ENCODE measurements around the gene RPS6KC1.
"Not testable (repeated sequence)": the region's sequence is repeated elsewhere in the genome, so short reads cannot be mapped to it uniquely, and the experiment has no call there.

The RPS6KC1 gene

GRCh38 chr1:213027024-213027423 lies 24.0 kb upstream of the RPS6KC1 start:
- H2BK120ac ChIP-seq (ENCODE audit: insufficient read depth, low read length, poor library complexity); DNase-seq; H4K91ac ChIP-seq (ENCODE audit: low read depth, low read length); H3K27me3 ChIP-seq (ENCODE audit: insufficient read depth, low read length); H3K23ac ChIP-seq (ENCODE audit: low read length); H2AK5ac ChIP-seq (ENCODE audit: low read length); H3K14ac ChIP-seq (ENCODE audit: low read length); H3K9me3 ChIP-seq (ENCODE audit: insufficient read depth, low read depth, low read length); H3K4ac ChIP-seq (ENCODE audit: low read depth, low read length); H3K4me1 ChIP-seq (ENCODE audit: control insufficient read depth in 1 of 2, insufficient read depth in 2 of 2, low read length in 2 of 2); H3K36me3 ChIP-seq (ENCODE audit: control insufficient read depth in 1 of 2, insufficient read depth in 2 of 2, low read length in 2 of 2); H2BK5ac ChIP-seq (ENCODE audit: low read depth, low read length, poor library complexity); H2BK12ac ChIP-seq (ENCODE audit: low read length); H3K4me2 ChIP-seq (ENCODE audit: low read length); H3K79me2 ChIP-seq (ENCODE audit: control insufficient read depth, insufficient read depth, low read length, poor library complexity); H4K8ac ChIP-seq (ENCODE audit: low read depth, low read length); H4K12ac ChIP-seq (ENCODE audit: low read depth, low read length); H3K9ac ChIP-seq (ENCODE audit: low read length); H3K79me1 ChIP-seq (ENCODE audit: low read length); H3K18ac ChIP-seq (ENCODE audit: low read length); H2AFZ ChIP-seq (ENCODE audit: insufficient read depth, low read length, poor library complexity); H3K27ac ChIP-seq (ENCODE audit: low read depth, low read length); H3K4me3 ChIP-seq (ENCODE audit: low read depth, low read length): not testable (repeated sequence)
- no CpG with 5 or more reads among the region's 3 CpGs for WGBS (ENCODE audit: extremely low coverage, insufficient coverage, insufficient read length)

GRCh38 chr1:213032651-213033050 lies 18.4 kb upstream of the RPS6KC1 start:
- Histone ChIP-seq H3K36me3 (ENCODE audit: control insufficient read depth in 1 of 2, insufficient read depth in 2 of 2, low read length in 2 of 2) (no peaks in the 10 kb centered on the region), H2BK120ac (ENCODE audit: insufficient read depth, low read length, poor library complexity) (no peak overlapping the region), H3K27me3 (ENCODE audit: insufficient read depth, low read length) (no peaks in the 10 kb centered on the region), H3K4me1 (ENCODE audit: control insufficient read depth in 1 of 2, insufficient read depth in 2 of 2, low read length in 2 of 2) (no peaks in the 10 kb centered on the region), H4K91ac (ENCODE audit: low read depth, low read length) (no peak overlapping the region), H4K12ac (ENCODE audit: low read depth, low read length) (no peak overlapping the region), H3K4ac (ENCODE audit: low read depth, low read length) (no peak overlapping the region), H3K14ac (ENCODE audit: low read length) (no peak overlapping the region), H3K23ac (ENCODE audit: low read length) (no peak overlapping the region), H2BK12ac (ENCODE audit: low read length) (no peak overlapping the region), H3K27ac (ENCODE audit: low read depth, low read length) (no peak overlapping the region), H3K18ac (ENCODE audit: low read length) (no peak overlapping the region), H3K9me3 (ENCODE audit: insufficient read depth, low read depth, low read length) (peaks cover 2% of the 10 kb centered on the region), H3K79me1 (ENCODE audit: low read length) (no peaks in the 10 kb centered on the region), H4K8ac (ENCODE audit: low read depth, low read length) (no peak overlapping the region), H2BK5ac (ENCODE audit: low read depth, low read length, poor library complexity) (no peak overlapping the region), H3K9ac (ENCODE audit: low read length) (no peak overlapping the region), H3K79me2 (ENCODE audit: control insufficient read depth, insufficient read depth, low read length, poor library complexity) (no peaks in the 10 kb centered on the region), H3K4me3 (ENCODE audit: low read depth, low read length) (no peak overlapping the region), H2AFZ (ENCODE audit: insufficient read depth, low read length, poor library complexity) (no peak overlapping the region), H3K4me2 (ENCODE audit: low read length) (no peak overlapping the region), H2AK5ac (ENCODE audit: low read length) (no peak overlapping the region)
- no peak for DNase-seq

GRCh38 chr1:213034713-213035112 lies 16.3 kb upstream of the RPS6KC1 start:
- Histone ChIP-seq H3K4me3 (ENCODE audit: low read depth, low read length) (no peak overlapping the region), H3K14ac (ENCODE audit: low read length) (no peak overlapping the region), H4K8ac (ENCODE audit: low read depth, low read length) (no peak overlapping the region), H2BK12ac (ENCODE audit: low read length) (no peak overlapping the region), H3K36me3 (ENCODE audit: control insufficient read depth in 1 of 2, insufficient read depth in 2 of 2, low read length in 2 of 2) (no peaks in the 10 kb centered on the region), H3K79me2 (ENCODE audit: control insufficient read depth, insufficient read depth, low read length, poor library complexity) (no peaks in the 10 kb centered on the region), H2BK120ac (ENCODE audit: insufficient read depth, low read length, poor library complexity) (no peak overlapping the region), H3K4me1 (ENCODE audit: control insufficient read depth in 1 of 2, insufficient read depth in 2 of 2, low read length in 2 of 2) (no peaks in the 10 kb centered on the region), H3K4ac (ENCODE audit: low read depth, low read length) (no peak overlapping the region), H3K4me2 (ENCODE audit: low read length) (no peak overlapping the region), H3K18ac (ENCODE audit: low read length) (no peak overlapping the region), H4K12ac (ENCODE audit: low read depth, low read length) (no peak overlapping the region), H3K23ac (ENCODE audit: low read length) (no peak overlapping the region), H3K9ac (ENCODE audit: low read length) (no peak overlapping the region), H3K79me1 (ENCODE audit: low read length) (no peaks in the 10 kb centered on the region), H3K27me3 (ENCODE audit: insufficient read depth, low read length) (no peaks in the 10 kb centered on the region), H4K91ac (ENCODE audit: low read depth, low read length) (no peak overlapping the region), H2AFZ (ENCODE audit: insufficient read depth, low read length, poor library complexity) (no peak overlapping the region), H3K27ac (ENCODE audit: low read depth, low read length) (no peak overlapping the region), H2AK5ac (ENCODE audit: low read length) (no peak overlapping the region), H3K9me3 (ENCODE audit: insufficient read depth, low read depth, low read length) (peaks cover 2% of the 10 kb centered on the region), H2BK5ac (ENCODE audit: low read depth, low read length, poor library complexity) (no peak overlapping the region)
- WGBS (ENCODE audit: extremely low coverage, insufficient coverage, insufficient read length), result no CpG with 5 or more reads among the region's 1 CpG
- DNase-seq, result no peak

GRCh38 chr1:213035573-213035972 lies 15.5 kb upstream of the RPS6KC1 start:
- no peak overlapping the region for H3K9ac ChIP-seq (ENCODE audit: low read length)
- H2AK5ac ChIP-seq (ENCODE audit: low read length), result no peak overlapping the region
- H2BK5ac ChIP-seq (ENCODE audit: low read depth, low read length, poor library complexity), result no peak overlapping the region
- H2AFZ ChIP-seq (ENCODE audit: insufficient read depth, low read length, poor library complexity), result no peak overlapping the region
- no peak overlapping the region for H3K18ac ChIP-seq (ENCODE audit: low read length)
- H3K4me1 ChIP-seq (ENCODE audit: control insufficient read depth in 1 of 2, insufficient read depth in 2 of 2, low read length in 2 of 2), result no peaks in the 10 kb centered on the region
- no peaks in the 10 kb centered on the region for H3K27me3 ChIP-seq (ENCODE audit: insufficient read depth, low read length)
- H3K4me3 ChIP-seq (ENCODE audit: low read depth, low read length), result no peak overlapping the region
- no peak overlapping the region for H4K91ac ChIP-seq (ENCODE audit: low read depth, low read length)
- H2BK120ac ChIP-seq (ENCODE audit: insufficient read depth, low read length, poor library complexity), result no peak overlapping the region
- no peak for DNase-seq
- no peaks in the 10 kb centered on the region for H3K36me3 ChIP-seq (ENCODE audit: control insufficient read depth in 1 of 2, insufficient read depth in 2 of 2, low read length in 2 of 2)
- H4K8ac ChIP-seq (ENCODE audit: low read depth, low read length), result no peak overlapping the region
- H3K4me2 ChIP-seq (ENCODE audit: low read length), result no peak overlapping the region
- no peak overlapping the region for H3K4ac ChIP-seq (ENCODE audit: low read depth, low read length)
- H3K9me3 ChIP-seq (ENCODE audit: insufficient read depth, low read depth, low read length), result peaks cover 2% of the 10 kb centered on the region
- no peaks in the 10 kb centered on the region for H3K79me1 ChIP-seq (ENCODE audit: low read length)
- no peak overlapping the region for H3K27ac ChIP-seq (ENCODE audit: low read depth, low read length)
- no peak overlapping the region for H3K23ac ChIP-seq (ENCODE audit: low read length)
- no peaks in the 10 kb centered on the region for H3K79me2 ChIP-seq (ENCODE audit: control insufficient read depth, insufficient read depth, low read length, poor library complexity)
- WGBS (ENCODE audit: extremely low coverage, insufficient coverage, insufficient read length), result no CpG with 5 or more reads among the region's 2 CpGs
- H4K12ac ChIP-seq (ENCODE audit: low read depth, low read length), result no peak overlapping the region
- H2BK12ac ChIP-seq (ENCODE audit: low read length), result no peak overlapping the region
- H3K14ac ChIP-seq (ENCODE audit: low read length), result no peak overlapping the region

Data from trophoblast cell (in vitro differentiated cells and primary cell).